Measurements from ENCODE around the gene TSPAN9.

DNA sequence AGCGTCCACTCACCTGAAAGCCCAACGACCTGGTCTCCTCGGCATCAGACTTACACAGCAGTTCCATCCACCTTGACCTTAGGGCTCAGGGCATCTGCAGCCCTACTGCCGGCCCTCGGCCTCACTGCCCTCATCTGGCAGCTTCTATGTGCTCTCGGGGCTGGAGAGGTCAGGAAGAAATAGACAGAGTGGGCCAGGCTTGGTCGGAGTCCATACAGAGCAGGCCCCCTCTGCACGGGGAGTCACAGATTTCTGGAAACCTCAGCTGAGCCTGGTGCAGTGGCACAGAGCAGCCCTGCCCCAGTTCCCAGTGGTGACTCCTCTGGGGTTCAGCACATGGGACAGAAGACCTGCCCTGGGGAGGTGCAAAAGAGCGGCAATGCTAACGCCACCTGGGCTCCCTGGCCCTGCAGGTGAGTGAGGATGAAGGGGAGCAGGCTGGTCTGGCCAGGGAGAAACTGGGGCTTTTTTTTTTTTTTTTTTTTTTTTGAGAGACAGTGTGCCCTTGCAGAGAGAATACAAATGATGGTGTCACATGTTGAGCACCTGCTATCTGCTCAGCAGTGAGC lies 223.7 kb downstream of the TSPAN9 start:
- TF ChIP-seq, protein P1, sequence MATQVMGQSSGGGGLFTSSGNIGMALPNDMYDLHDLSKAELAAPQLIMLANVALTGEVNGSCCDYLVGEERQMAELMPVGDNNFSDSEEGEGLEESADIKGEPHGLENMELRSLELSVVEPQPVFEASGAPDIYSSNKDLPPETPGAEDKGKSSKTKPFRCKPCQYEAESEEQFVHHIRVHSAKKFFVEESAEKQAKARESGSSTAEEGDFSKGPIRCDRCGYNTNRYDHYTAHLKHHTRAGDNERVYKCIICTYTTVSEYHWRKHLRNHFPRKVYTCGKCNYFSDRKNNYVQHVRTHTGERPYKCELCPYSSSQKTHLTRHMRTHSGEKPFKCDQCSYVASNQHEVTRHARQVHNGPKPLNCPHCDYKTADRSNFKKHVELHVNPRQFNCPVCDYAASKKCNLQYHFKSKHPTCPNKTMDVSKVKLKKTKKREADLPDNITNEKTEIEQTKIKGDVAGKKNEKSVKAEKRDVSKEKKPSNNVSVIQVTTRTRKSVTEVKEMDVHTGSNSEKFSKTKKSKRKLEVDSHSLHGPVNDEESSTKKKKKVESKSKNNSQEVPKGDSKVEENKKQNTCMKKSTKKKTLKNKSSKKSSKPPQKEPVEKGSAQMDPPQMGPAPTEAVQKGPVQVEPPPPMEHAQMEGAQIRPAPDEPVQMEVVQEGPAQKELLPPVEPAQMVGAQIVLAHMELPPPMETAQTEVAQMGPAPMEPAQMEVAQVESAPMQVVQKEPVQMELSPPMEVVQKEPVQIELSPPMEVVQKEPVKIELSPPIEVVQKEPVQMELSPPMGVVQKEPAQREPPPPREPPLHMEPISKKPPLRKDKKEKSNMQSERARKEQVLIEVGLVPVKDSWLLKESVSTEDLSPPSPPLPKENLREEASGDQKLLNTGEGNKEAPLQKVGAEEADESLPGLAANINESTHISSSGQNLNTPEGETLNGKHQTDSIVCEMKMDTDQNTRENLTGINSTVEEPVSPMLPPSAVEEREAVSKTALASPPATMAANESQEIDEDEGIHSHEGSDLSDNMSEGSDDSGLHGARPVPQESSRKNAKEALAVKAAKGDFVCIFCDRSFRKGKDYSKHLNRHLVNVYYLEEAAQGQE (IDR thresholded peaks at IDR 0.05; ENCODE audit: insufficient read depth in 1 of 2, low read depth in 2 of 2, low read length in 2 of 2): no peak
- TF ChIP-seq POLR2AphosphoS5 (IDR thresholded peaks at IDR 0.05; ENCODE audit: low read depth, low read length) (no peak), SIN3A (IDR thresholded peaks at IDR 0.05; ENCODE audit: borderline replicate concordance, insufficient read depth, low read length) (no peak), TAF1 (IDR thresholded peaks at IDR 0.05; ENCODE audit: borderline replicate concordance, insufficient read depth, low read length) (no peak), FOXP2 (optimal IDR thresholded peaks at IDR 0.05; ENCODE audit: borderline replicate concordance, extremely low read depth, extremely low read length, insufficient read depth) (no peak)
